Psoas muscle (tissue), 8 donors: ENCODE data around the gene MLIP. TPM values are rescaled to one million over a fixed set of nuclear protein-coding genes. Genes with fewer than 3 reads are reported as not detected.

Source experiments
- ATAC-seq, 4 donors: fragments of 200-7000 bp; cut with Tn5 transposase; one replicate each; pipeline ENCODE4 v1.9.1; 2020; ENCODE audit warnings: moderate library complexity in 3 of 4, mild to moderate bottlenecking in 2 of 4
- DNase-seq, 2 donors: peaks; one replicate each; pipeline ENCODE4 v3.0.0-alpha.2; 2020
- H3K27ac ChIP-seq: fragments of 200-600 bp; one replicate; pipeline ENCODE4 v1.8.0; 2022
- H3K27me3 ChIP-seq, 3 donors: fragments of 200-600 bp in 1 of 3; one replicate each; pipeline versions ENCODE4 v1.6.1 to v1.8.0; 2013 to 2022; ENCODE audit warnings: low read length in 2 of 3, mild to moderate bottlenecking in 2 of 3, moderate library complexity in 1 of 3; ENCODE audit not compliant: insufficient read depth in 3 of 3
- H3K36me3 ChIP-seq, 2 donors: fragments of 200-600 bp in 1 of 2; one replicate each; pipeline versions ENCODE4 v1.6.1 to v1.8.0; 2013 to 2022; ENCODE audit warnings: low read depth in 1 of 2, mild to moderate bottlenecking in 1 of 2, moderate library complexity in 1 of 2; ENCODE audit not compliant: insufficient read depth in 1 of 2
- H3K4me1 ChIP-seq: fragments of 200-600 bp; one replicate; pipeline ENCODE4 v1.8.0; 2022
- H3K4me3 ChIP-seq: fragments of 200-600 bp; one replicate; pipeline ENCODE4 v1.8.0; 2022; ENCODE audit warnings: mild to moderate bottlenecking
- H3K9me3 ChIP-seq: fragments of 200-600 bp; one replicate; pipeline ENCODE4 v1.8.0; 2022
- CTCF ChIP-seq: fragments of 200-600 bp; IDR thresholded peaks from one replicate; pipeline ENCODE4 v1.8.0; 2022; ENCODE audit warnings: antibody characterized with exemption
- WGBS, 3 donors: extraction: QIAGEN DNeasy Blood & Tissue Kit; methylation state at CpG; one replicate each; pipeline versions ENCODE4 v1.1.6 to v1.1.7; 2013; 5-methylcytosine and 5-hydroxymethylcytosine counted together
- intact Hi-C, 2 donors: fragments of 100-400 bp; cut with DNase I; formaldehyde crosslinking; loops; one replicate each; pipeline versions ENCODE4 v1.11.0 to v1.14.2; 2022
- polyA plus RNA-seq, 3 donors: library from polyadenylated mRNA; stranded (reverse); fragments of 200-250 nt; gene quantifications; one replicate each; pipeline ENCODE4 v1.2.3, GENCODE V29; 2013
- total RNA-seq, 4 donors: library from RNA; stranded (reverse); fragmentation: NEBNext Ultra II Directional in 2 of 4; extraction: Animal tissue kit (Norgen Biotek cat#: 25700) in 2 of 4; gene quantifications; one replicate each; pipeline versions ENCODE4 v1.2.1 to v1.2.4, GENCODE V29; 2021 to 2023
- donor health status: healthy with polysubstance abuse.
- donor health status: DM: no; HTN: no; CAD: no; lungs with moderate emphysema.
- donor health status: Bipolar disorder and iron deficiency.
- donor health status: healthy.
- donor health status: DM: yes; HTN: yes; CAD: no.
- donor health status: DM: no; HTN: no; CAD: no.
- donor health status: DM: no; HTN: no; CAD: no.
- donor health status: DM: yes; HTN: yes; CAD: no.

Gene MLIP
- total and polyA plus RNA-seq, 7 donors, result 51.5 to 365 (median 163) TPM

- 84 to 92% (median 91%) methylated on average over 2 of the region's 2 CpGs for WGBS, 3 donors
- no peaks in the 10 kb centered on the region for H3K36me3 ChIP-seq
- intact Hi-C loops, result no loop called here
Measured at GRCh38 chr6:54288474-54288873, 177.2 kb downstream of the MLIP start.

GRCh38 chr6:54289426-54289825 is 178.2 kb downstream of the MLIP start:
- intact Hi-C loops, result no loop called here
- H3K27ac ChIP-seq, result no peak overlapping the region
- DNase-seq (no peak), ATAC-seq (no peak)
- H3K4me3 ChIP-seq, result no peak overlapping the region
- no peaks in the 10 kb centered on the region for H3K36me3 ChIP-seq
- H3K9me3 ChIP-seq, result no peaks in the 10 kb centered on the region
- no peak for TF ChIP-seq CTCF
- 64 to 67% (median 67%) methylated on average over 4 of the region's 4 CpGs for WGBS, 3 donors
- no peaks in the 10 kb centered on the region for H3K4me1 ChIP-seq
- no peaks in the 10 kb centered on the region for H3K27me3 ChIP-seq

More at GRCh38 chr6:54288474-54288873, 177.2 kb downstream of the MLIP start:
- Histone ChIP-seq H3K4me3 (no peak overlapping the region), H3K27ac (no peak overlapping the region), H3K4me1 (no peaks in the 10 kb centered on the region), H3K9me3 (no peaks in the 10 kb centered on the region), H3K27me3 (no peaks in the 10 kb centered on the region)
- no peak for TF ChIP-seq CTCF
- DNase-seq (no peak), ATAC-seq (no peak)

- no peaks in the 10 kb centered on the region for H3K9me3 ChIP-seq
- intact Hi-C loops, result no loop called here
- ATAC-seq (peak in 2 of 4 donors; percentile 51 to 59), DNase-seq (no peak)
- no peak for TF ChIP-seq CTCF
- no peak overlapping the region for H3K27ac ChIP-seq
- H3K4me3 ChIP-seq, result no peak overlapping the region
- no peaks in the 10 kb centered on the region for H3K27me3 ChIP-seq
- no peaks in the 10 kb centered on the region for H3K36me3 ChIP-seq
- no peaks in the 10 kb centered on the region for H3K4me1 ChIP-seq
- WGBS, 3 donors, result 52 to 57% (median 54%) methylated on average over 2 of the region's 2 CpGs
Measured at GRCh38 chr6:54291146-54291545, 179.9 kb downstream of the MLIP start.

GRCh38 chr6:54291738-54292137 is 180.5 kb downstream of the MLIP start:
- intact Hi-C loops, result no loop called here
- H3K4me1 ChIP-seq, result no peaks in the 10 kb centered on the region
- H3K9me3 ChIP-seq, result no peaks in the 10 kb centered on the region
- no peak for DNase-seq
- no peaks in the 10 kb centered on the region for H3K27me3 ChIP-seq
- TF ChIP-seq CTCF, result no peak
- ATAC-seq, result peak in 1 of 4 donors; percentile 64
- no peak overlapping the region for H3K4me3 ChIP-seq
- 63 to 70% (median 67%) methylated on average over 2 of the region's 2 CpGs for WGBS, 3 donors
- no peak overlapping the region for H3K27ac ChIP-seq
- no peaks in the 10 kb centered on the region for H3K36me3 ChIP-seq

GRCh38 chr6:54294965-54295532 is 183.8 kb downstream of the MLIP start:
- intact Hi-C loops, result no loop called here
- no peaks in the 10 kb centered on the region for H3K36me3 ChIP-seq
- H3K9me3 ChIP-seq, result no peaks in the 10 kb centered on the region
- WGBS, 3 donors, result 87 to 93% (median 91%) methylated on average over 8 of the region's 8 CpGs
- no peak overlapping the region for H3K27ac ChIP-seq
- TF ChIP-seq CTCF, result no peak
- ATAC-seq (no peak), DNase-seq (no peak)
- no peaks in the 10 kb centered on the region for H3K4me1 ChIP-seq
- no peaks in the 10 kb centered on the region for H3K27me3 ChIP-seq
- no peak overlapping the region for H3K4me3 ChIP-seq
